ENCODE results near the gene MRPL28. TPM values are rescaled to one million over a fixed set of nuclear protein-coding genes. Genes with fewer than 3 reads are reported as not detected.
A peak's percentile ranks its signal among the peaks of the same experiment; 100 is the strongest.
"Not testable (repeated sequence)": the region's sequence is repeated elsewhere in the genome, so short reads cannot be mapped to it uniquely, and the experiment has no call there.

The MRPL28 gene
- total RNA-seq, 2 experiments from 2014 or later: 89.0 to 90.7 TPM

DNA sequence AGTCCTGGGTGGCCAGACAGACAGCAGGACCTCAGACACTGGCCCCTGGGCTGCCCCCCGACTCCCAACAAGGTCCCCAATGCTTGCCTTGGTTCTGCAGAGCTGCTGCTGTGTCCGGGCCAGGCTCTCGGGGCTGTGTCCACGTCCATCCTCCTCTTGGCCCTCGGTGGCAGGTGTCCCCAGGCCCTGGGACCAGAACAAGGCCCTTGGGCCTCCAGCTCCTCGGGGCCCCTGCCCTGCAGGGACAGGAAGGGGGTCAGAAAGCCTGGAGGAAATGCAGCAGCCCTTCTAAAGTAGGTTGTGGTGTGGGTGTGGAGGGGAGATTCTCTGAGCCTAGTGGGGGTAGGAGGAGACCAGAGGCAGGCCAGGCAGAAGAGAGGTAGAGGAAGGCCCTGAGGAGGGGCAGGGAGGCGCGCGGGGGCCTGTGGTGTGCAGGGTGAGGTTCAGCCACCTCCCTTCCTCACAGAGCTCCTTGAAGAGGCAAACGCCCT lies 15.3 kb downstream of the MRPL28 start:
- ATAC-seq: no peak
- Mint-ChIP-seq H3K4me3 (no peak overlapping the region), H3K9me3 (ENCODE audit: low read depth) (no peaks in the 10 kb centered on the region), H3K36me3 (peaks cover 7% of the 10 kb centered on the region), H3K27me3 (no peaks in the 10 kb centered on the region), H3K27ac (peak overlapping the region; percentile 75), H3K4me1 (peaks cover 26% of the 10 kb centered on the region)
- CTCF ChIA-PET: interaction anchor here (0.9 to 1.5 kb wide), 5 partner anchors 10 to 289 kb away, joined by 3 to 5 read pairs (median 4); partner anchors contain the start of gene HBQ1
- peak; percentile 59 for DNase-seq

GRCh38 chr16:354291-354881 lies 16.0 kb downstream of the MRPL28 start:
- peaks cover 32% of the 10 kb centered on the region for H3K4me1 Mint-ChIP-seq

GRCh38 chr16:353404-354290 lies 16.7 kb downstream of the MRPL28 start:
- CTCF ChIA-PET: interaction anchor here (1.3 to 2.6 kb wide), 4 partner anchors 9 to 247 kb away, joined by 3 to 5 read pairs (median 5); no protein-coding TSS in a partner anchor
- Mint-ChIP-seq H3K9me3 (ENCODE audit: low read depth) (no peaks in the 10 kb centered on the region), H3K27ac (peak overlapping the region; percentile 59), H3K4me3 (peak overlapping the region; percentile 10), H3K27me3 (no peaks in the 10 kb centered on the region), H3K4me1 (peaks cover 36% of the 10 kb centered on the region), H3K36me3 (peaks cover 7% of the 10 kb centered on the region)
- ATAC-seq: no peak
- no peak for DNase-seq

More at GRCh38 chr16:354291-354881, 16.0 kb downstream of the MRPL28 start:
- peak overlapping the region; percentile 59 for H3K27ac Mint-ChIP-seq
- no peak for ATAC-seq
- CTCF ChIA-PET: interaction anchor here (0.9 to 1.3 kb wide), 3 partner anchors 11 to 289 kb away, joined by 3 to 5 read pairs (median 4); partner anchors contain the start of gene HBQ1
- H3K36me3 Mint-ChIP-seq: peaks cover 7% of the 10 kb centered on the region
- no peaks in the 10 kb centered on the region for H3K9me3 Mint-ChIP-seq (ENCODE audit: low read depth)
- no peaks in the 10 kb centered on the region for H3K27me3 Mint-ChIP-seq
- peak overlapping the region; percentile 10 for H3K4me3 Mint-ChIP-seq
- DNase-seq: no peak

GRCh38 chr16:352547-353403 lies 17.6 kb downstream of the MRPL28 start, which contains the start of gene AXIN1:
AXIN1 (minus strand) TSS chr16:352723; CDS start chr16:347025, 5,698 bp downstream.
- Mint-ChIP-seq H3K4me1 (peaks cover 42% of the 10 kb centered on the region), H3K27me3 (no peaks in the 10 kb centered on the region), H3K27ac (peak within 1 kb of the TSS; percentile 77), H3K4me3 (peak within 1 kb of the TSS; percentile 79), H3K9me3 (ENCODE audit: low read depth) (no peaks in the 10 kb centered on the region), H3K36me3 (peaks cover 7% of the 10 kb centered on the region)
- CTCF ChIA-PET: interaction anchor here (1.2 to 2.8 kb wide), 6 partner anchors 10 to 246 kb away, joined by 3 to 11 read pairs (median 5); partner anchors contain the start of genes FAM234A and MRPL28
- DNase-seq (peak; percentile 100), ATAC-seq (peak; percentile 83)

GRCh38 chr16:351804-352520 lies 18.4 kb downstream of the MRPL28 start:
- Mint-ChIP-seq H3K27me3 (peaks cover 2% of the 10 kb centered on the region), H3K27ac (peak overlapping the region; percentile 77), H3K9me3 (ENCODE audit: low read depth) (no peaks in the 10 kb centered on the region), H3K36me3 (peaks cover 13% of the 10 kb centered on the region), H3K4me3 (peak overlapping the region; percentile 79), H3K4me1 (peaks cover 48% of the 10 kb centered on the region)
- CTCF ChIA-PET: interaction anchor here (0.6 to 2.8 kb wide), 9 partner anchors 9 to 245 kb away, joined by 3 to 11 read pairs (median 5); partner anchors contain the start of genes FAM234A, MRPL28 and RAB11FIP3
- DNase-seq: no peak
- peak; percentile 40 for ATAC-seq

DNA sequence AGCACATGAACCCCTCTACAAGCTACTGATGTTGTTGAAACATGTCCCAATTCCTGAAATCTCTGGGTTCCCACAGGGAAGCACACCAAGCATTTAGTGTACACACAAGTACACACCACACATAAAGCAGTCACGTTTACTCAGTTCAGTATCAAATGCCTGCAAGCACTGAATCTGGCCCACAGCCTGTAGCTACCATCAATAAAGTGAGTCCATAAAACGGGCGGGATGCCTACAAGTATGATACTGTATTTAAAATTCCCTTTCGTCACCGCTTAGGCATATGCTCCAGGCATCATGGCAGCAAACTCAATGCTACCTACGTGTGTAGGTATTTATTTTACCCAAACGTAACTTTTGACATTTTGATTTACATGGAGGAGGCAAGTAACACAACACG lies 20.1 kb downstream of the MRPL28 start:
- ATAC-seq: no peak
- peaks cover 29% of the 10 kb centered on the region for H3K36me3 Mint-ChIP-seq
- H3K27ac Mint-ChIP-seq: no peak overlapping the region
- peaks cover 2% of the 10 kb centered on the region for H3K27me3 Mint-ChIP-seq
- CTCF ChIA-PET: interaction anchor here (0.8 to 2.9 kb wide), 6 partner anchors 21 to 253 kb away, joined by 3 to 11 read pairs (median 4); partner anchors contain the start of genes FAM234A and MRPL28
- no peaks in the 10 kb centered on the region for H3K9me3 Mint-ChIP-seq (ENCODE audit: low read depth)
- H3K4me1 Mint-ChIP-seq: peaks cover 60% of the 10 kb centered on the region
- DNase-seq: no peak
- peak overlapping the region; percentile 12 for H3K4me3 Mint-ChIP-seq

DNA sequence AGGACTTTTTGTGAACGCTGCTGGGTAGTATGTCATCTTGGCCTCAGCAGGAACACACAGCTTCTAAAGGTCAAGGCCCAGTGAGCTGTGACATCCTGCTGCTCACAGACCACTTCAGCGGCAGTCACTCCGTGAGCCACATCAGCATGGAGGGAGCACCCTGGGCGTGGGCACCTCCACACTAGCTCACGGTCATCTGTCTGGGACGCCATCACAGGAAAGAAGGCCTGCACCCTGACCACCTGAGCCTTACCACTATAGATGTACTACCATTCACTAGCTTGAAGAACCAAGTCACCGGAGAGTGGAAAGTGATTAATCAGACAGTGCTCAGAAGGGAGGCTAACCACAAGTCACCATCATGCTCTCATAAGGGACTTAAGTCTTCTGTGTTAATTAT lies 21.1 kb downstream of the MRPL28 start:
- Mint-ChIP-seq H3K9me3 (ENCODE audit: low read depth) (no peaks in the 10 kb centered on the region), H3K4me1 (peaks cover 60% of the 10 kb centered on the region), H3K4me3 (no peak overlapping the region), H3K36me3 (peaks cover 36% of the 10 kb centered on the region), H3K27me3 (peaks cover 2% of the 10 kb centered on the region), H3K27ac (no peak overlapping the region)
- ATAC-seq (no peak), DNase-seq (no peak)
- CTCF ChIA-PET: interaction anchor here (1.2 to 2.9 kb wide), 3 partner anchors 16 to 242 kb away, joined by 3 to 10 read pairs (median 6); partner anchors contain the start of gene FAM234A

DNA sequence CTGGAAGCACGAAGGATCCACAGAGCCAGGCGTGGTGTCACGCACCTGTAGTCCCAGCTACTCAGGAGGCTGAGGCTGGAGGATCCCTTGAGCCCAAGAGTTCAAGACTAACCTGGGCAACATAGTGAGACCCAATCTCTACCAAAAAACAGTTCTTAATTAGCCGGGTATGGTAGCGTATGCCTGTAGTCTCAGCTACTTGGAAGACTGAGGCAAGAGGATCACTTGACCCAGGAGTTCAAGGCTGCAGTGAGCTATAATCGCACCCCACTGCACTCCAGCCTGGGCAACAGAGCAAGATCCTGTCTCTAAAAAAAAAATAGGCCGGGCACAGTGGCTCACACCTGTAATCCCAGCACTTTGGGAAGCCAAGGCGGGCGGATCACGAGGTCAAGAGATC lies 21.8 kb downstream of the MRPL28 start:
- H3K27ac Mint-ChIP-seq; H3K27me3 Mint-ChIP-seq; ATAC-seq; H3K4me3 Mint-ChIP-seq; DNase-seq; H3K9me3 Mint-ChIP-seq (ENCODE audit: low read depth): not testable (repeated sequence)
- H3K36me3 Mint-ChIP-seq: peaks cover 40% of the 10 kb centered on the region
- H3K4me1 Mint-ChIP-seq: peaks cover 54% of the 10 kb centered on the region
- CTCF ChIA-PET: interaction anchor here (1.2 to 2.9 kb wide), 3 partner anchors 15 to 241 kb away, joined by 3 to 10 read pairs (median 6); partner anchors contain the start of gene FAM234A

GRCh38 chr16:347203-347602 lies 23.1 kb downstream of the MRPL28 start:
- Mint-ChIP-seq H3K4me3 (no peak overlapping the region), H3K9me3 (ENCODE audit: low read depth) (no peaks in the 10 kb centered on the region), H3K4me1 (peaks cover 63% of the 10 kb centered on the region), H3K36me3 (peaks cover 48% of the 10 kb centered on the region), H3K27me3 (peaks cover 2% of the 10 kb centered on the region), H3K27ac (no peak overlapping the region)
- DNase-seq: no peak
- CTCF ChIA-PET: interaction anchor here (1.8 kb wide), 1 partner anchor 112 kb away, joined by 6 read pairs; the partner anchor contains the start of gene FAM234A
- ATAC-seq: no peak

GRCh38 chr16:346587-346986 lies 23.8 kb downstream of the MRPL28 start:
- H3K36me3 Mint-ChIP-seq: peaks cover 52% of the 10 kb centered on the region
- H3K4me1 Mint-ChIP-seq: peaks cover 69% of the 10 kb centered on the region
- H3K27ac Mint-ChIP-seq: no peak overlapping the region
- DNase-seq (no peak), ATAC-seq (no peak)
- H3K4me3 Mint-ChIP-seq: no peak overlapping the region
- peaks cover 2% of the 10 kb centered on the region for H3K27me3 Mint-ChIP-seq
- no peaks in the 10 kb centered on the region for H3K9me3 Mint-ChIP-seq (ENCODE audit: low read depth)
- CTCF ChIA-PET: interaction anchor here (0.9 to 1.8 kb wide), 2 partner anchors 111 to 281 kb away, joined by 3 to 6 read pairs; partner anchors contain the start of gene FAM234A

- no peak overlapping the region for H3K4me3 Mint-ChIP-seq
- DNase-seq (peak; percentile 73), ATAC-seq (peak; percentile 39)
- no peak overlapping the region for H3K27ac Mint-ChIP-seq
- peaks cover 51% of the 10 kb centered on the region for H3K36me3 Mint-ChIP-seq
- H3K9me3 Mint-ChIP-seq (ENCODE audit: low read depth): no peaks in the 10 kb centered on the region
- peaks cover 67% of the 10 kb centered on the region for H3K4me1 Mint-ChIP-seq
- H3K27me3 Mint-ChIP-seq: peaks cover 2% of the 10 kb centered on the region
- CTCF ChIA-PET: interaction anchor here (0.9 to 1.0 kb wide), 2 partner anchors 111 to 280 kb away, joined by 3 to 6 read pairs; partner anchors contain the start of gene FAM234A
Observed at GRCh38 chr16:345772-346171, 24.6 kb downstream of the MRPL28 start.

Measured in activated CD8-positive, alpha-beta memory T cell treated with anti-CD3 and anti-CD28 coated beads, Interleukin-2, amount 10 ng/mL, durations not matched to agents 7 days and 5 days (primary cell).